HL-60 (cell line): ENCODE data around the gene PGAM2.

Experiments used
- DNase-seq, 2 experiments: peaks; one replicate each; pipeline ENCODE4 v3.0.0-alpha.2; 2010 to 2020; ENCODE audit warnings: low read depth in 1 of 2, low spot score in 1 of 2
- H3K27ac ChIP-seq: fragments of 250-450 bp; sonication (Bioruptor Pico); replicated peaks from 2 replicates; pipeline ENCODE4 v1.5.1; 2020; ENCODE audit warnings: mild to moderate bottlenecking, moderate library complexity
- H3K27me3 ChIP-seq: fragments of 250-450 bp; sonication (Bioruptor Pico); 2 replicates; pipeline ENCODE4 v1.5.1; 2021; ENCODE audit warnings: mild to moderate bottlenecking, moderate library complexity; ENCODE audit not compliant: insufficient read depth, poor library complexity, severe bottlenecking
- H3K4me3 ChIP-seq: replicated peaks from 2 replicates; pipeline ENCODE4 v1.5.1; 2011; ENCODE audit warnings: mild to moderate bottlenecking, control low read depth, low read length; ENCODE audit not compliant: insufficient read depth
- CTCF ChIP-seq: IDR thresholded peaks from one replicate; pipeline ENCODE4 v1.5.1; 2011; ENCODE audit warnings: low read length, control low read depth, inconsistent platforms; ENCODE audit not compliant: insufficient read depth
- GABPA ChIP-seq: IDR thresholded peaks from 2 replicates; pipeline ENCODE4 v1.6.1; 2012; ENCODE audit warnings: low read depth
- POLR2AphosphoS5 ChIP-seq: IDR thresholded peaks from 2 replicates; pipeline ENCODE4 v1.6.1; 2012; ENCODE audit warnings: low read depth
- REST ChIP-seq: IDR thresholded peaks from 2 replicates; pipeline ENCODE4 v1.6.1; 2012; ENCODE audit warnings: low read depth; ENCODE audit not compliant: insufficient replicate concordance
- SPI1 ChIP-seq: IDR thresholded peaks from 2 replicates; pipeline ENCODE4 v1.6.1; 2012; ENCODE audit warnings: low read depth, mild to moderate bottlenecking, borderline replicate concordance

Gene PGAM2

GRCh38 chr7:44062903-44063295 is 2.5 kb downstream of the PGAM2 start:
- H3K27me3 ChIP-seq = no peaks in the 10 kb centered on the region
- TF ChIP-seq CTCF = no peak
- no peak for TF ChIP-seq POLR2AphosphoS5
- no peak for TF ChIP-seq GABPA
- no peak for TF ChIP-seq SPI1
- no peak for TF ChIP-seq REST
- no peak overlapping the region for H3K4me3 ChIP-seq
- DNase-seq = no peak
- no peak overlapping the region for H3K27ac ChIP-seq

GRCh38 chr7:44062180-44062902 is 3.0 kb downstream of the PGAM2 start:
- no peak for DNase-seq
- Histone ChIP-seq H3K27me3 (no peaks in the 10 kb centered on the region), H3K4me3 (no peak overlapping the region), H3K27ac (no peak overlapping the region)
- TF ChIP-seq REST (no peak), CTCF (no peak), POLR2AphosphoS5 (no peak), SPI1 (no peak), GABPA (no peak)

- Histone ChIP-seq H3K27ac (no peak overlapping the region), H3K27me3 (no peaks in the 10 kb centered on the region), H3K4me3 (no peak overlapping the region)
- no peak for TF ChIP-seq CTCF
- TF ChIP-seq SPI1 = no peak
- no peak for TF ChIP-seq REST
- TF ChIP-seq POLR2AphosphoS5 = no peak; the same call in 1 of the 2 replicates
- TF ChIP-seq GABPA = no peak
- no peak for DNase-seq
These were observed 3.7 kb downstream of the PGAM2 start for GRCh38 chr7:44061645-44062179.
